Panc1 (cell line): Measurements from ENCODE around the gene HSF2BP.
"Not testable (repeated sequence)": the region's sequence is repeated elsewhere in the genome, so short reads cannot be mapped to it uniquely, and the experiment has no call there.

Experiments used
- POLR2AphosphoS5 ChIP-seq: IDR thresholded peaks from 2 replicates; pipeline ENCODE4 v1.6.1; 2012; ENCODE audit warnings: mild to moderate bottlenecking, low read depth, low read length, moderate library complexity
- TF ChIP-seq, protein P1 (sequence below): fragments of 450-650 bp; IDR thresholded peaks from 2 replicates; pipeline ENCODE4 v1.5.1; 2017; ENCODE audit warnings: mild to moderate bottlenecking
- TF ChIP-seq, protein P2 (sequence below), 2 experiments: IDR thresholded peaks; 2 replicates each; pipeline ENCODE4 v1.6.1; 2011 to 2012; ENCODE audit warnings: low read depth in 2 of 2, control low read depth in 1 of 2, low read length in 1 of 2, mild to moderate bottlenecking in 1 of 2, moderate library complexity in 1 of 2; ENCODE audit not compliant: insufficient read depth in 1 of 2

DNA sequence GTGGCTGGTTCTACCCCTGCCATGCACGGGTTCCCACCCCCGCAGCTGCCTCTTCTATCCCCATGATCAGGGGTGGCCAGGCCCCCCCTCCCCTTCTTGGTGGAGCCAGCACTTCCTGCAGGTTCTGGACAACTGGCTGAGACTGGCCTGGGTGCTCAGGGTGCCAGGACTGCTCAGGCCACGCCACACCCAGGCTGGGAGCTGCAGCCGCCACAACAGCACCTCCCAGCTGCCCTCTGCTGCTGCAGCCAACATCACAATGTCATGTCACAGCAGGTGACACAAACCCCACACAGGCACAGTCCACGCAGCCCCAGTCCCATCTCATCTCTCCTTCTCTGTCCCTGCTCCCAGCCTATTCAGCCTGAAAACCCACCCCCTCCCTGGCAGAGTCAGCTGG is 173.2 kb downstream of the HSF2BP start:
- TF ChIP-seq, protein P1, sequence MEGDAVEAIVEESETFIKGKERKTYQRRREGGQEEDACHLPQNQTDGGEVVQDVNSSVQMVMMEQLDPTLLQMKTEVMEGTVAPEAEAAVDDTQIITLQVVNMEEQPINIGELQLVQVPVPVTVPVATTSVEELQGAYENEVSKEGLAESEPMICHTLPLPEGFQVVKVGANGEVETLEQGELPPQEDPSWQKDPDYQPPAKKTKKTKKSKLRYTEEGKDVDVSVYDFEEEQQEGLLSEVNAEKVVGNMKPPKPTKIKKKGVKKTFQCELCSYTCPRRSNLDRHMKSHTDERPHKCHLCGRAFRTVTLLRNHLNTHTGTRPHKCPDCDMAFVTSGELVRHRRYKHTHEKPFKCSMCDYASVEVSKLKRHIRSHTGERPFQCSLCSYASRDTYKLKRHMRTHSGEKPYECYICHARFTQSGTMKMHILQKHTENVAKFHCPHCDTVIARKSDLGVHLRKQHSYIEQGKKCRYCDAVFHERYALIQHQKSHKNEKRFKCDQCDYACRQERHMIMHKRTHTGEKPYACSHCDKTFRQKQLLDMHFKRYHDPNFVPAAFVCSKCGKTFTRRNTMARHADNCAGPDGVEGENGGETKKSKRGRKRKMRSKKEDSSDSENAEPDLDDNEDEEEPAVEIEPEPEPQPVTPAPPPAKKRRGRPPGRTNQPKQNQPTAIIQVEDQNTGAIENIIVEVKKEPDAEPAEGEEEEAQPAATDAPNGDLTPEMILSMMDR = not testable (repeated sequence)
- TF ChIP-seq POLR2AphosphoS5 = not testable (repeated sequence)
- TF ChIP-seq, protein P2, sequence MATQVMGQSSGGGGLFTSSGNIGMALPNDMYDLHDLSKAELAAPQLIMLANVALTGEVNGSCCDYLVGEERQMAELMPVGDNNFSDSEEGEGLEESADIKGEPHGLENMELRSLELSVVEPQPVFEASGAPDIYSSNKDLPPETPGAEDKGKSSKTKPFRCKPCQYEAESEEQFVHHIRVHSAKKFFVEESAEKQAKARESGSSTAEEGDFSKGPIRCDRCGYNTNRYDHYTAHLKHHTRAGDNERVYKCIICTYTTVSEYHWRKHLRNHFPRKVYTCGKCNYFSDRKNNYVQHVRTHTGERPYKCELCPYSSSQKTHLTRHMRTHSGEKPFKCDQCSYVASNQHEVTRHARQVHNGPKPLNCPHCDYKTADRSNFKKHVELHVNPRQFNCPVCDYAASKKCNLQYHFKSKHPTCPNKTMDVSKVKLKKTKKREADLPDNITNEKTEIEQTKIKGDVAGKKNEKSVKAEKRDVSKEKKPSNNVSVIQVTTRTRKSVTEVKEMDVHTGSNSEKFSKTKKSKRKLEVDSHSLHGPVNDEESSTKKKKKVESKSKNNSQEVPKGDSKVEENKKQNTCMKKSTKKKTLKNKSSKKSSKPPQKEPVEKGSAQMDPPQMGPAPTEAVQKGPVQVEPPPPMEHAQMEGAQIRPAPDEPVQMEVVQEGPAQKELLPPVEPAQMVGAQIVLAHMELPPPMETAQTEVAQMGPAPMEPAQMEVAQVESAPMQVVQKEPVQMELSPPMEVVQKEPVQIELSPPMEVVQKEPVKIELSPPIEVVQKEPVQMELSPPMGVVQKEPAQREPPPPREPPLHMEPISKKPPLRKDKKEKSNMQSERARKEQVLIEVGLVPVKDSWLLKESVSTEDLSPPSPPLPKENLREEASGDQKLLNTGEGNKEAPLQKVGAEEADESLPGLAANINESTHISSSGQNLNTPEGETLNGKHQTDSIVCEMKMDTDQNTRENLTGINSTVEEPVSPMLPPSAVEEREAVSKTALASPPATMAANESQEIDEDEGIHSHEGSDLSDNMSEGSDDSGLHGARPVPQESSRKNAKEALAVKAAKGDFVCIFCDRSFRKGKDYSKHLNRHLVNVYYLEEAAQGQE (IDR thresholded peaks at IDR 0.05; ENCODE audit: insufficient read depth in 1 of 2, low read depth in 2 of 2, low read length in 1 of 2) = not testable (repeated sequence)
